HCT116 (cell line): ENCODE measurements around the gene NEK7.

Source experiments
- CEBPB ChIP-seq: IDR thresholded peaks from 2 replicates; pipeline ENCODE4 v1.6.1; 2012; ENCODE audit warnings: low read depth
- CTCF ChIP-seq, 3 experiments: fragments of 200-600 bp in 1 of 3; sonication (generic) in 1 of 3; IDR thresholded peaks in 2 of 3; conservative IDR thresholded peaks in 1 of 3; 2 replicates each; pipeline ENCODE4 v1.5.1; 2012 to 2017; ENCODE audit warnings: low read depth in 2 of 3, low read length in 2 of 3, antibody characterized with exemption in 1 of 3, borderline replicate concordance in 1 of 3, control low read depth in 1 of 3, mild to moderate bottlenecking in 1 of 3, mixed read lengths in 1 of 3, mixed run types in 1 of 3, moderate library complexity in 1 of 3; ENCODE audit not compliant: insufficient read depth in 1 of 3
- POLR2A ChIP-seq: IDR thresholded peaks from 2 replicates; pipeline ENCODE4 v1.7.0; 2011; ENCODE audit warnings: borderline replicate concordance; ENCODE audit not compliant: insufficient read depth, insufficient read length; ENCODE audit errors: extremely low read depth
- ZNF274 ChIP-seq: fragments of 200-500 bp; sonication (Bioruptor generic); IDR thresholded peaks from 2 replicates; pipeline ENCODE4 v1.6.1; 2014; ENCODE audit warnings: mild to moderate bottlenecking, low read depth, low read length, inconsistent platforms

- no peak for TF ChIP-seq ZNF274
- no peak for TF ChIP-seq CTCF (IDR thresholded peaks at IDR 0.05 in 2 of 3, conservative IDR thresholded peaks at IDR 0.05 in 1 of 3; ENCODE audit: borderline replicate concordance in 1 of 3, insufficient read depth in 1 of 3, low read depth in 2 of 3, low read length in 2 of 3)
- TF ChIP-seq POLR2A, result no peak
- TF ChIP-seq CEBPB, result no peak
Measured at GRCh38 chr1:198176179-198176578, 19.4 kb downstream of the NEK7 start.
